Bronchial epithelial cell (primary cell): ENCODE data around the gene PAX5. TPM values are rescaled to one million over a fixed set of nuclear protein-coding genes. Genes with fewer than 3 reads are reported as not detected.

Experiments used
- DNase-seq: peaks from one replicate; pipeline ENCODE4 v3.0.0-alpha.2; 2010; ENCODE audit warnings: low read depth
- FAIRE-seq: peaks from 2 replicates; lab custom pipeline; 2011; peaks lifted over from hg19 to GRCh38; lab: Jason Lieb, UNC
- H3K27me3 ChIP-seq: 2 replicates; pipeline ENCODE4 v1.5.1; 2011; ENCODE audit warnings: low read length; ENCODE audit not compliant: control insufficient read depth, insufficient read depth
- H3K36me3 ChIP-seq: 2 replicates; pipeline ENCODE4 v1.5.1; 2011; ENCODE audit warnings: low read length; ENCODE audit not compliant: control insufficient read depth, insufficient read depth
- H3K4me3 ChIP-seq: 2 replicates; pipeline ENCODE4 v1.5.1; 2011; ENCODE audit warnings: mild to moderate bottlenecking, low read depth, low read length, control low read depth
- CTCF ChIP-seq: IDR thresholded peaks from 2 replicates; pipeline ENCODE4 v1.5.1; 2011; ENCODE audit warnings: mild to moderate bottlenecking, moderate library complexity, low read length, control low read depth, inconsistent platforms; ENCODE audit not compliant: insufficient read depth, severe bottlenecking
- total RNA-seq: library from RNA; depleted of rRNA; stranded (reverse); fragments of >200 nt; gene quantifications from 2 replicates; pipeline ENCODE4 v1.2.1, GENCODE V29; 2014

The PAX5 gene
- total RNA-seq, 1 donor from 2014 or later, result not detected

DNA sequence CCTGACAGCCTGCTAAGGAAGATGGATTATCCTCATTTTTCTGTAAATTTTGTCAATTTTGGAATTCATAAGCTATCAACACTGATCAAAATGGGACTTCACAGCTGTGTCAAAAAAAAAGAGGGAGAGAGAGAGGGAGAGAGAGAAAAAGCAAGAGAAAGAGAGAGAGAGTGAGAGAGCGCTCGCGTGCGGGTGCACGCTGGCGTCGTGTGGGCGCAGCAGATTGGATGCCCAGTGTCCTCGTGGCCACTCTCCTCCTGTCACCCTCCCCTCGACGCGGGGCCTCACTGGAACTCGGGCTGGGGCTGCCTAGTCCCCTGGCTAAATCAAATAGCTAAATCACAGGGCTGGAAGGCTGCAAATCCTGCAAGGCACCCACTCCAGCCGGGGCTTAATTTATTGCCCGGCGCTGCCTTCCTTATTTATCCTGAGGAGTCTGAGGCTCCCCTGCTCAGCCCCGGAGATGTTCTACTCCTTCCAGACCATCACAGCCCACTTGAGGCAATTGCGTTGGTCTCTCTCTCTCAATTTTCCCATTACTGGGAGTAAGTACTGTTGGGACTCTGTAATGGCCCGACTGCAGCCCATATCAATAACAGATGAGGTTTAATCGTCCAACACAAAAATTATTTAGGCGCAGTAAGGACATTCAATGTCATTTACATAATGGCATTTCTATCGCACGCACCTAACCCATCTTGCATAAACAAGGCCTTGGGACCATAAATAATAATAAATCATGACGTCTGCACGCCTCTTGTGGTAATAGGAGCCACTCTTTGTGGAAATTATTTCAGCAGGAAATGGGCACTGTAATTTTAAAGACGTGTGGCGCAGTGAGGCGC is 94.2 kb downstream of the PAX5 start:
- peaks cover 12% of the 10 kb centered on the region for H3K27me3 ChIP-seq
- FAIRE-seq (no peak), DNase-seq (no peak)
- no peak overlapping the region for H3K4me3 ChIP-seq
- no peak for TF ChIP-seq CTCF
- no peaks in the 10 kb centered on the region for H3K36me3 ChIP-seq

GRCh38 chr9:36939214-36939613 is 94.9 kb downstream of the PAX5 start:
- H3K27me3 ChIP-seq, result peaks cover 12% of the 10 kb centered on the region
- H3K4me3 ChIP-seq, result no peak overlapping the region
- DNase-seq, result no peak
- TF ChIP-seq CTCF, result no peak
- H3K36me3 ChIP-seq, result no peaks in the 10 kb centered on the region
- no peak for FAIRE-seq

DNA sequence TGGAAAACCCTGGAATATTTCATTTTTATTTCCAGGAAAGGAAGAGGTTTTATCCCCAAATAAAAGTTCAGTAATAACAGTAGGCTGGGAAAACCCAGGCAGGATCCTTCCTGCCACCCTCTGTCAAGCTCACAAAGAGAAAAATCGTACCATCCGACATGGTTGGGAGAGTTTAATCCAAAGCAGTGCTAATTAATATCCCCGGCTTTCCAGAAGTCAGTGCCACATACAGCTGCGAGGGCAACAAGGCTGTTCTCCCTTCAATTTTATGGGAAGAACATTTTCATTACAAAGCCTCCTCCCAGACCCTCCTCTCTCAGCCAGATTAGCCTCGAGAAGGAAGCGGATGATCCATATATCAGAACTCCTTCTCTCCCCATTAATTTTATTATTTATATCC is 95.5 kb downstream of the PAX5 start:
- DNase-seq, result no peak

DNA sequence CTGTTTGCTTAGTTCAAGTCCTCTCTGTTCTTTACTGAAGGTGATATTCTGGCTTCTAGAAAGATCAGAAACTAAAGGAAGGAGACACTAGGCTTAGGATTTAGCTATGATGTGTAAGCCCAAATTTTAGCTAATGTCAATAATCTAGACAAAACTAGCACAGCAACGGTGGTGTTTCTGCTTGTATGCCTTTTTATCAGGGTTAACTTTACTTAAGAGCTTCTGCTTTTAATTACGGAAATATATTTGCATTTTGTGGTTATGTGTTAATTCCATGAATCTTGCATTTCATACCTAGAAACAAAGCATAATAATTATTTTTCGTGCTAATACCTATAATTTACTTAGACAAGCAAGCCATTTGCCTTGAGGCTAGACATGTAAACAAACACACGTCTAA is 96.1 kb downstream of the PAX5 start:
- no peak for FAIRE-seq
- TF ChIP-seq CTCF, result no peak
- DNase-seq, result no peak
- no peak overlapping the region for H3K4me3 ChIP-seq
- no peaks in the 10 kb centered on the region for H3K36me3 ChIP-seq
- H3K27me3 ChIP-seq, result peaks cover 14% of the 10 kb centered on the region

More for the DNA sequence above, 95.5 kb downstream of the PAX5 start:
- Histone ChIP-seq H3K4me3 (no peak overlapping the region), H3K27me3 (peaks cover 12% of the 10 kb centered on the region), H3K36me3 (no peaks in the 10 kb centered on the region)
- TF ChIP-seq CTCF, result no peak
- no peak for FAIRE-seq

GRCh38 chr9:36937346-36937745 is 96.7 kb downstream of the PAX5 start:
- Histone ChIP-seq H3K36me3 (no peaks in the 10 kb centered on the region), H3K4me3 (no peak overlapping the region), H3K27me3 (peaks cover 14% of the 10 kb centered on the region)
- no peak for DNase-seq
- no peak for TF ChIP-seq CTCF
- no peak for FAIRE-seq

DNA sequence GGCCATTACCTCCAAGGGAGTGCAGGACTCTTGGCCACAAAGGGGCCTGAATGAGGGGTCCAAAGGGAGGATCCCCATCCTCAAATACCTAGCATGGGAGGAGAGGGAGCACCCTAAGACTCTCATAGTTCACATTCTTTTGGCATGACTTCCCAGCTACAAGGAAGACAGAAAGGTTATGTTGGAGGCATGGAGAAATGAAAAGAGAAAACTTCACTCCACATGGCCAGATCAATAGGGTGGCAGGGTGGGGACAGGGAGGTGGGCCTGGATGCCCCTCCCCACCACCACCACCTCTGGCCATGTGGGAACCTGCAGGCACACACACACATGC is 97.6 kb downstream of the PAX5 start:
- no peaks in the 10 kb centered on the region for H3K36me3 ChIP-seq
- TF ChIP-seq CTCF, result no peak
- peaks cover 14% of the 10 kb centered on the region for H3K27me3 ChIP-seq
- H3K4me3 ChIP-seq, result no peak overlapping the region
- DNase-seq, result no peak
- peak; percentile 70 for FAIRE-seq
